Ovary (tissue), 9 donors: ENCODE results near the gene CRABP2. TPM values are rescaled to one million over a fixed set of nuclear protein-coding genes. Genes with fewer than 3 reads are reported as not detected.

Source experiments
- DNase-seq, 5 donors: peaks; one replicate each; pipeline ENCODE4 v3.0.0-alpha.2; 2019 to 2020
- H3K27ac ChIP-seq, 2 donors: fragments of 200-600 bp; one replicate each; pipeline versions ENCODE4 v1.5.1 to v1.8.0; 2019 to 2022
- H3K27me3 ChIP-seq: fragments of 200-600 bp; one replicate; pipeline ENCODE4 v1.8.0; 2022
- H3K36me3 ChIP-seq: fragments of 200-600 bp; sonication (generic); one replicate; pipeline ENCODE4 v1.5.1; 2019
- H3K4me1 ChIP-seq: one replicate; pipeline ENCODE4 v1.8.1; 2013; ENCODE audit warnings: mild to moderate bottlenecking, moderate library complexity; ENCODE audit not compliant: insufficient read depth
- H3K4me3 ChIP-seq: fragments of 200-600 bp; sonication (generic); one replicate; pipeline ENCODE4 v1.5.1; 2017
- H3K9me3 ChIP-seq, 2 donors: fragments of 200-600 bp in 1 of 2; sonication (generic) in 1 of 2; one replicate each; pipeline versions ENCODE4 v1.5.1 to v1.8.1; 2013 to 2019; ENCODE audit warnings: mild to moderate bottlenecking in 1 of 2, moderate library complexity in 1 of 2
- CTCF ChIP-seq, 3 donors: fragments of 450-650 bp in 2 of 3; fragments of 200-600 bp in 1 of 3; IDR thresholded peaks; one replicate each; pipeline versions ENCODE4 v1.5.1 to v1.8.0; 2016 to 2022; ENCODE audit warnings: antibody characterized with exemption in 3 of 3, mild to moderate bottlenecking in 1 of 3
- EP300 ChIP-seq: sonication (generic); formaldehyde crosslinking; IDR thresholded peaks from one replicate; pipeline ENCODE4 v1.6.1; 2017; ENCODE audit warnings: antibody characterized with exemption
- POLR2A ChIP-seq: fragments of 450-650 bp; IDR thresholded peaks from one replicate; pipeline ENCODE4 v1.6.1; 2017; ENCODE audit warnings: antibody characterized with exemption, mild to moderate bottlenecking, moderate library complexity
- WGBS, 3 donors: extraction: QIAGEN DNeasy Blood & Tissue Kit in 1 of 3; methylation state at CpG; one replicate each; pipeline versions ENCODE4 v1.1.5 to v1.1.7; 2013 to 2017; 5-methylcytosine and 5-hydroxymethylcytosine counted together
- intact Hi-C, 4 donors: fragments of 100-400 bp; cut with DNase I; formaldehyde crosslinking; loops; one replicate each; pipeline versions ENCODE4 v1.11.0 to v1.15.1; 2022 to 2023
- polyA plus RNA-seq, 2 donors: library from polyadenylated mRNA; stranded (reverse); fragments of 200-250 nt in 1 of 2; fragments of 350-450 nt in 1 of 2; fragmentation: Illumina TruSeq in 1 of 2; extraction: RNeasy Lipid Tissue Mini Kit (QIAGEN cat#74804) in 1 of 2; gene quantifications; one replicate each; pipeline ENCODE4 v1.2.3, GENCODE V29; 2013 to 2014
- total RNA-seq, 7 donors: library from RNA; depleted of rRNA in 2 of 7; stranded (reverse); fragments of >200 nt in 2 of 7; fragmentation: NEBNext Ultra II Directional in 3 of 7; extraction: Animal tissue kit (Norgen Biotek cat#: 25700) in 3 of 7; gene quantifications; one replicate each; pipeline versions ENCODE4 v1.1.0 to v1.2.4, GENCODE V29; 2016 to 2023
- donor health status: DM: no; HTN: no; CAD: no; lungs with moderate emphysema.
- donor health status: DM: no; HTN: no; CAD: no.
- donor health status: Bipolar disorder and iron deficiency.
- donor health status: DM: yes; HTN: yes; CAD: no.
- donor health status: DM: no; HTN: no; CAD: no.
- donor health status: DM: yes; HTN: yes; CAD: no.

Gene CRABP2
- total and polyA plus RNA-seq, 9 donors = 1.4 to 31.5 (median 5.5) TPM

DNA sequence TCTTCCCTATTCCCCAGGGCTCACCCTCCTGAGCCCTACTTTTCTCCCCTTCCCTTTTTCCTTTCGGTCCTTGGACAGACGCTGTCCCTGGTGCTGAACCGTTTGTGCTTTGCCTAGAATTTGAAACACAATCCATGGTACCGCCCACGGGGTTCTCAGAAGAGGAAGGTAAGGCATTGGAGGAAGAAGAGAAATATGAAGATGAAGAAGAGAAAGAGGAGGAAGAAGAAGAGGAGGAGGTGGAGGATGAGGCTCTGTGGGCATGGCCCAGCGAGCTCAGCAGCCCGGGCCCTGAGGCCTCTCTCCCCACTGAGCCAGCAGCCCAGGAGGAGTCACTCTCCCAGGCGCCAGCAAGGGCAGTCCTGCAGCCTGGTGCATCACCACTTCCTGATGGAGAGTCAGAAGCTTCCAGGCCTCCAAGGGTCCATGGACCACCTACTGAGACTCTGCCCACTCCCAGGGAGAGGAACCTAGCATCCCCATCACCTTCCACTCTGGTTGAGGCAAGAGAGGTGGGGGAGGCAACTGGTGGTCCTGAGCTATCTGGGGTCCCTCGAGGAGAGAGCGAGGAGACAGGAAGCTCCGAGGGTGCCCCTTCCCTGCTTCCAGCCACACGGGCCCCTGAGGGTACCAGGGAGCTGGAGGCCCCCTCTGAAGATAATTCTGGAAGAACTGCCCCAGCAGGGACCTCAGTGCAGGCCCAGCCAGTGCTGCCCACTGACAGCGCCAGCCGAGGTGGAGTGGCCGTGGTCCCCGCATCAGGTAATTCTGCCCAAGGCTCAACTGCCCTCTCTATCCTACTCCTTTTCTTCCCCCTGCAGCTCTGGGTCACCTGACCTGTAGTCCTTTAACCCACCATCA, 53.0 kb downstream of the CRABP2 start:
- peak in 2 of 5 donors; percentile 37 to 58 for DNase-seq
- Histone ChIP-seq H3K27me3 (no peaks in the 10 kb centered on the region), H3K4me1 (no peaks in the 10 kb centered on the region), H3K27ac (no peak overlapping the region), H3K9me3 (no peaks in the 10 kb centered on the region), H3K4me3 (no peak overlapping the region), H3K36me3 (no peaks in the 10 kb centered on the region)
- intact Hi-C loops = loop anchor here in 1 of 4 donors (10.0 kb wide), 1 partner anchor 68 kb away; no protein-coding TSS in a partner anchor
- TF ChIP-seq POLR2A (no peak), EP300 (no peak), CTCF (IDR thresholded peaks at IDR 0.05) (no peak)
- 35 to 47% (median 41%) methylated on average over 16 of the region's 16 CpGs for WGBS, 3 donors

Other genes starting within 250 kb of the CRABP2 start
- gene MEF2D, start 204.8 kb downstream of the CRABP2 start, total RNA-seq = 10 to 100 TPM; 30.0 to 96.6 (median 64.0) TPM
- 10 to 100 TPM; 33.0 to 40.1 TPM for gene MEF2D, start 204.8 kb downstream of the CRABP2 start, polyA plus RNA-seq
- 1 to 10 TPM in 1 of 7 donors, under 1 TPM in 5, not detected in 1; 0.05 to 1.2 (median 0.30) TPM for gene IQGAP3, start 133.0 kb downstream of the CRABP2 start, total RNA-seq
- gene IQGAP3, start 133.0 kb downstream of the CRABP2 start, polyA plus RNA-seq = under 1 TPM; 0.18 to 0.60 TPM
- under 1 TPM in 1 of 7 donors, not detected in 6; 0.15 TPM for gene TTC24, start 125.9 kb downstream of the CRABP2 start, total RNA-seq
- gene TTC24, start 125.9 kb downstream of the CRABP2 start, polyA plus RNA-seq = under 1 TPM in 1 of 2 donors, not detected in 1; 0.12 TPM
- gene NAXE, start 113.8 kb downstream of the CRABP2 start, total RNA-seq = 10 to 100 TPM; 43.5 to 85.4 (median 65.4) TPM
- 10 to 100 TPM; 57.8 to 75.0 TPM for gene NAXE, start 113.8 kb downstream of the CRABP2 start, polyA plus RNA-seq
- 10 to 100 TPM; 11.1 to 45.1 (median 22.8) TPM for gene GPATCH4, start 104.1 kb downstream of the CRABP2 start, total RNA-seq
- gene GPATCH4, start 104.1 kb downstream of the CRABP2 start, polyA plus RNA-seq = 10 to 100 TPM; 10.0 to 22.0 TPM
- 1 to 10 TPM in 5 of 7 donors, under 1 TPM in 2; 0.30 to 1.9 (median 1.2) TPM for gene HAPLN2, start 86.2 kb downstream of the CRABP2 start, total RNA-seq
- 1 to 10 TPM in 1 of 2 donors, not detected in 1; 1.1 TPM for gene HAPLN2, start 86.2 kb downstream of the CRABP2 start, polyA plus RNA-seq
- gene BCAN, start 63.5 kb downstream of the CRABP2 start, total RNA-seq = 1 to 10 TPM in 2 of 7 donors, under 1 TPM in 2, not detected in 3; 0.20 to 2.2 (median 1.0) TPM
- gene BCAN, start 63.5 kb downstream of the CRABP2 start, polyA plus RNA-seq = under 1 TPM; 0.11 to 0.43 TPM
- gene NES, start 28.2 kb downstream of the CRABP2 start, total RNA-seq = 10 to 100 TPM in 3 of 7 donors, 1 to 10 TPM in 4; 3.5 to 32.9 (median 9.8) TPM
- gene NES, start 28.2 kb downstream of the CRABP2 start, polyA plus RNA-seq = 10 to 100 TPM; 13.5 to 31.7 TPM
- 10 to 100 TPM; 22.4 to 39.6 (median 33.2) TPM for gene METTL25B, start 22.9 kb upstream of the CRABP2 start, total RNA-seq
- gene METTL25B, start 22.9 kb upstream of the CRABP2 start, polyA plus RNA-seq = 10 to 100 TPM; 18.1 to 33.2 TPM
- 10 to 100 TPM; 11.7 to 33.8 (median 26.1) TPM for gene ISG20L2, start 23.2 kb upstream of the CRABP2 start, total RNA-seq
- gene ISG20L2, start 23.2 kb upstream of the CRABP2 start, polyA plus RNA-seq = 10 to 100 TPM; 13.6 to 58.7 TPM
- gene MRPL24, start 35.5 kb upstream of the CRABP2 start, total RNA-seq = 10 to 100 TPM; 23.1 to 83.3 (median 61.8) TPM
- 100 to 1,000 TPM in 1 of 2 donors, 10 to 100 TPM in 1; 71.3 to 173 TPM for gene MRPL24, start 35.5 kb upstream of the CRABP2 start, polyA plus RNA-seq
- 100 to 1,000 TPM in 6 of 7 donors, 10 to 100 TPM in 1; 81.1 to 175 (median 146) TPM for gene HDGF, start 46.1 kb upstream of the CRABP2 start, total RNA-seq
- 100 to 1,000 TPM; 104 to 184 TPM for gene HDGF, start 46.1 kb upstream of the CRABP2 start, polyA plus RNA-seq
- 10 to 100 TPM; 24.7 to 65.2 (median 50.9) TPM for gene PRCC, start 62.0 kb upstream of the CRABP2 start, total RNA-seq
- gene PRCC, start 62.0 kb upstream of the CRABP2 start, polyA plus RNA-seq = 10 to 100 TPM; 38.6 to 72.5 TPM
- 1 to 10 TPM in 4 of 7 donors, under 1 TPM in 3; 0.40 to 2.8 (median 1.4) TPM for gene SH2D2A, start 111.3 kb upstream of the CRABP2 start, total RNA-seq
- gene SH2D2A, start 111.3 kb upstream of the CRABP2 start, polyA plus RNA-seq = under 1 TPM; 0.19 to 0.65 TPM
- under 1 TPM in 1 of 7 donors, not detected in 6; 0.15 TPM for gene INSRR, start 153.5 kb upstream of the CRABP2 start, total RNA-seq
- gene INSRR, start 153.5 kb upstream of the CRABP2 start, polyA plus RNA-seq = under 1 TPM in 1 of 2 donors, not detected in 1; 0.02 TPM
- under 1 TPM in 4 of 7 donors, not detected in 3; 0.34 to 0.92 (median 0.41) TPM for gene NTRK1, start 155.3 kb upstream of the CRABP2 start, total RNA-seq
- under 1 TPM in 1 of 2 donors, not detected in 1; 0.11 TPM for gene NTRK1, start 155.3 kb upstream of the CRABP2 start, polyA plus RNA-seq
- 10 to 100 TPM in 5 of 7 donors, 1 to 10 TPM in 2; 4.3 to 20.2 (median 12.3) TPM for gene PEAR1, start 188.1 kb upstream of the CRABP2 start, total RNA-seq
- gene PEAR1, start 188.1 kb upstream of the CRABP2 start, polyA plus RNA-seq = 10 to 100 TPM; 13.7 to 21.2 TPM
- gene LRRC71, start 215.0 kb upstream of the CRABP2 start, total RNA-seq = 10 to 100 TPM in 1 of 7 donors, 1 to 10 TPM in 2, under 1 TPM in 2, not detected in 2; 0.36 to 11.1 (median 1.1) TPM
- gene LRRC71, start 215.0 kb upstream of the CRABP2 start, polyA plus RNA-seq = under 1 TPM in 1 of 2 donors, not detected in 1; 0.07 TPM